Loucy (cell line): Measurements from ENCODE around the gene ROBO4.

Experiments
- H2AFZ ChIP-seq: fragments of 200-600 bp; sonication (generic); 2 replicates; pipeline ENCODE4 v1.6.0; 2016; ENCODE audit warnings: antibody characterized with exemption, mild to moderate bottlenecking, low read length, moderate library complexity
- H3F3A ChIP-seq: fragments of 200-600 bp; 2 replicates; pipeline ENCODE4 v1.6.0; 2016; ENCODE audit warnings: antibody characterized with exemption, low read depth, mild to moderate bottlenecking
- H3K27me3 ChIP-seq: fragments of 200-600 bp; sonication (generic); 2 replicates; pipeline ENCODE4 v1.6.1; 2014; ENCODE audit warnings: low read length, mild to moderate bottlenecking; ENCODE audit not compliant: insufficient read depth, poor library complexity, severe bottlenecking
- H3K36me3 ChIP-seq: fragments of 200-600 bp; sonication (generic); 2 replicates; pipeline ENCODE4 v1.6.1; 2016; ENCODE audit warnings: low read length; ENCODE audit not compliant: insufficient read depth
- H3K4me1 ChIP-seq: fragments of 200-600 bp; sonication (generic); 2 replicates; pipeline ENCODE4 v1.5.1; 2014; ENCODE audit warnings: low read length, mild to moderate bottlenecking; ENCODE audit not compliant: insufficient read depth, poor library complexity, severe bottlenecking
- H3K4me2 ChIP-seq: fragments of 200-600 bp; sonication (generic); 2 replicates; pipeline ENCODE4 v1.6.0; 2014; ENCODE audit warnings: antibody characterized with exemption, low read length, low read depth, mild to moderate bottlenecking; ENCODE audit not compliant: poor library complexity, severe bottlenecking
- H3K4me3 ChIP-seq: fragments of 200-600 bp; sonication (generic); 2 replicates; pipeline ENCODE4 v1.5.1; 2014; ENCODE audit warnings: low read length, mild to moderate bottlenecking, mixed read lengths; ENCODE audit not compliant: poor library complexity, severe bottlenecking
- H3K79me2 ChIP-seq: fragments of 200-600 bp; sonication (generic); 2 replicates; pipeline ENCODE4 v1.6.1; 2014; ENCODE audit warnings: low read length; ENCODE audit not compliant: insufficient read depth
- H3K9ac ChIP-seq: fragments of 200-600 bp; sonication (generic); 2 replicates; pipeline ENCODE4 v1.6.0; 2014; ENCODE audit warnings: mild to moderate bottlenecking, low read depth, low read length, moderate library complexity; ENCODE audit not compliant: poor library complexity, severe bottlenecking
- H3K9me2 ChIP-seq: fragments of 200-600 bp; sonication (generic); replicated peaks from 2 replicates; pipeline ENCODE4 v1.6.1; 2016; ENCODE audit warnings: low read depth, low read length, mixed read lengths
- H3K9me3 ChIP-seq: fragments of 200-600 bp; sonication (generic); 2 replicates; pipeline ENCODE4 v1.6.1; 2014; ENCODE audit warnings: mild to moderate bottlenecking, antibody characterized with exemption, low read length, low read depth; ENCODE audit not compliant: insufficient read depth
- H4K20me1 ChIP-seq: fragments of 200-600 bp; sonication (generic); 2 replicates; pipeline ENCODE4 v1.6.0; 2014; ENCODE audit warnings: antibody characterized with exemption, low read length, mild to moderate bottlenecking; ENCODE audit not compliant: insufficient read depth, poor library complexity, severe bottlenecking
- EZH2phosphoT487 ChIP-seq: fragments of 200-600 bp; IDR thresholded peaks from 2 replicates; pipeline ENCODE4 v1.6.1; 2018; ENCODE audit warnings: antibody characterized with exemption, mild to moderate bottlenecking, moderate library complexity, borderline replicate concordance
- TF ChIP-seq, protein P1 (sequence below): fragments of 200-600 bp; sonication (generic); conservative IDR thresholded peaks from 2 replicates; pipeline ENCODE4 v1.5.1; 2014; ENCODE audit warnings: mild to moderate bottlenecking, antibody characterized with exemption, low read length

Gene ROBO4

DNA sequence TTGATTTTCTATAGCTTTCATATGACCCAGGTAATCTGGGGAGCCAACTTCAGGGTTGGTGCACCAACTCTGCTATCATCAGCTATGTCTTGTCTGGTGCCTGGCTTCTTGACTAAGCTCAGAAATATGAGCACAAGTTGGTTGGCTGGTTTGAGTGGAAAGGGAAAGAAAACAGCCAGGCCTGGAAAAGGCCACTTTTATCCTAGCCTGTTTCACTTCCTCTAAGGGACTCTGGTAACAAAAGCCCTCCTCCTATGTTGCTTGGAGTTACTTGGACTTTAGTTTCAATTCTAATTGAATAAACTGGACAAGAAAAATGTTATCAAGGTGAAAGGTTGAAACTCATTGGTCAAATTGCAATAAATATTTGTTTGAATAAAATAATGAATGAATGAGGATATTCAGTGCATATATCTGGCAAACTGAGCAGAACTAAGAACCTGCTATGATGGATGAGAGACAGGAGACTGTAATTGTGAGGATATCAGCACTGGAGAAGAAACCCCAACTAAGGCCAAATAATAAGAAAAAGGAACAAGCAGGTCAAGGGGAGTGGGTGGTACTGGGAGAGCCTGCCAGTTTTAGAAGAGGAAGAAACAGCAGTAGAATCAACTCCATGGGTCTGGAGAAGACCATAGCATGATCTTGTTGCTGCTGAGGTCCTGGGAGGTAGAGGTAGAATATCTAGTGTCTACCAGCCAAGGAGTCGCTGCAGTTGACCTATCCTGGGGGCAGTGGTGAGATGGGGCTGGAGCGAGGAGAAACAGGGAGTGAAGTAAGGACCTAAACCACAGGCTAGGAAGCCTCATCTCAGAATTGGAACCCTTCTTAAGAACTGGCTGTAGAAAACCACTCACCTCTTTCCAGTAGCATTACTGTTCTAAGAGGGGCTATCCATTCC lies 8.2 kb downstream of the ROBO4 start:
- no peak for TF ChIP-seq EZH2phosphoT487
- TF ChIP-seq, protein P1, sequence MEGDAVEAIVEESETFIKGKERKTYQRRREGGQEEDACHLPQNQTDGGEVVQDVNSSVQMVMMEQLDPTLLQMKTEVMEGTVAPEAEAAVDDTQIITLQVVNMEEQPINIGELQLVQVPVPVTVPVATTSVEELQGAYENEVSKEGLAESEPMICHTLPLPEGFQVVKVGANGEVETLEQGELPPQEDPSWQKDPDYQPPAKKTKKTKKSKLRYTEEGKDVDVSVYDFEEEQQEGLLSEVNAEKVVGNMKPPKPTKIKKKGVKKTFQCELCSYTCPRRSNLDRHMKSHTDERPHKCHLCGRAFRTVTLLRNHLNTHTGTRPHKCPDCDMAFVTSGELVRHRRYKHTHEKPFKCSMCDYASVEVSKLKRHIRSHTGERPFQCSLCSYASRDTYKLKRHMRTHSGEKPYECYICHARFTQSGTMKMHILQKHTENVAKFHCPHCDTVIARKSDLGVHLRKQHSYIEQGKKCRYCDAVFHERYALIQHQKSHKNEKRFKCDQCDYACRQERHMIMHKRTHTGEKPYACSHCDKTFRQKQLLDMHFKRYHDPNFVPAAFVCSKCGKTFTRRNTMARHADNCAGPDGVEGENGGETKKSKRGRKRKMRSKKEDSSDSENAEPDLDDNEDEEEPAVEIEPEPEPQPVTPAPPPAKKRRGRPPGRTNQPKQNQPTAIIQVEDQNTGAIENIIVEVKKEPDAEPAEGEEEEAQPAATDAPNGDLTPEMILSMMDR, result no peak

DNA sequence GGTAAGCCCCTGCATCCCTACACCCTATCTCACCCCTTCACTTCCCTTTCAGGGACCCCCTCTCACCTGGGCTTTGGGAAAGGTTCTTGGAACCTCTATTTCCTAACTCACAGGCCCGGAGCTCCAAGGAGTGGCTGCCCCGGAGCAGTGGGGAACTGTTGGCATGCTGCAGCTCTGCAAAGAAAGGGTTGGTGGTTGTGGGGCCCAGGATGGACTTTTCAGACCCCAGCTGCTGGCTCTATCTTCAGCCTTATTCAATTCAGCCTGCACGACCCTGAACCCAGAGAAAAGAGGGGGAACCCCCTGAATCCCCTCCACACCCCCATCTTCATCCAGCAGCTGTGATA lies 10.0 kb downstream of the ROBO4 start:
- no peaks in the 10 kb centered on the region for H3K9me2 ChIP-seq
- H3K9ac ChIP-seq, result no peak overlapping the region
- no peak for TF ChIP-seq EZH2phosphoT487
- TF ChIP-seq, protein P1, result no peak
- no peaks in the 10 kb centered on the region for H3K9me3 ChIP-seq
- H2AFZ ChIP-seq, result no peak overlapping the region
- H3F3A ChIP-seq, result no peaks in the 10 kb centered on the region
- no peaks in the 10 kb centered on the region for H3K27me3 ChIP-seq
- no peaks in the 10 kb centered on the region for H3K4me1 ChIP-seq
- H3K79me2 ChIP-seq, result no peaks in the 10 kb centered on the region
- H3K4me2 ChIP-seq, result no peak overlapping the region
- no peaks in the 10 kb centered on the region for H3K36me3 ChIP-seq
- no peaks in the 10 kb centered on the region for H4K20me1 ChIP-seq
- no peak overlapping the region for H3K4me3 ChIP-seq

More for the DNA sequence above, 8.2 kb downstream of the ROBO4 start:
- Histone ChIP-seq H3K9me3 (no peaks in the 10 kb centered on the region), H3K4me3 (no peak overlapping the region), H2AFZ (no peak overlapping the region), H4K20me1 (no peaks in the 10 kb centered on the region), H3K9me2 (no peaks in the 10 kb centered on the region), H3K27me3 (no peaks in the 10 kb centered on the region), H3F3A (no peaks in the 10 kb centered on the region), H3K79me2 (no peaks in the 10 kb centered on the region), H3K4me1 (no peaks in the 10 kb centered on the region), H3K4me2 (no peak overlapping the region), H3K9ac (no peak overlapping the region), H3K36me3 (no peaks in the 10 kb centered on the region)

DNA sequence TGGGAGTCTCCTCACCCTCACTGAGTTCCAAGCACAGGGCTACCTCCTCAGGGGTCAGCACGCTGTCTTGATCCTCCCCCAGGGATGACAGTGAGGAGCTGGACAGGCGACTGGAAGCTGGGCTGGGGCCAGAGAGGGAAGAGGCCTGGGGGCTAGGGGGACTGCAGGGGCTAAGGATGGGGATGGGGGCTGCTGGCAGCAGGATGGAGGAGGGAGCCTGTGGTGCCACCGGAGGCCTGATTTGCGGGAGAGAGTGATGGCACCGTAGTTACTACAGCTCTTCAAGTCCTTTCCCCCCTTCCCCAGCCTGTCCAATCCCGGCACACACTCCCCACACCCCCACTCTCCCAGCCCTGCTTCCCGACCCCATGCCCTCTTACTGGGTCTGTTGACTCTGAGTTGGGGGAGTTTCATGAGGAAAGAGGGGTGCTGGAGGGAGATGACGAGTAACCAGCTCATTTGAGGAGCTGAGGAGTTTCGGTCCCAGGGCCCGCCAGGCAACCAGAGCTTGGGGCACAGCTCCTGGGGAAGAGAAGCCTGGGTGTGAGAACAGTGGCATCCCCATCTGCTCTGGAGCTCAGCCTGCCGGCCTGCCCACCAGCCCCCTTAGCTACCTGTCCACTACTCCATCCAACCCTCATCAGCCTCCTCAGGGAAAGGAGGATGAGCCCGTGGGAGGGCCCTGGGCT lies 10.5 kb downstream of the ROBO4 start:
- H3K79me2 ChIP-seq, result no peaks in the 10 kb centered on the region
- no peaks in the 10 kb centered on the region for H3K9me2 ChIP-seq
- H3F3A ChIP-seq, result no peaks in the 10 kb centered on the region
- no peak overlapping the region for H3K9ac ChIP-seq
- no peaks in the 10 kb centered on the region for H3K27me3 ChIP-seq
- no peaks in the 10 kb centered on the region for H3K4me1 ChIP-seq
- H3K4me3 ChIP-seq, result no peak overlapping the region
- H4K20me1 ChIP-seq, result no peaks in the 10 kb centered on the region
- no peaks in the 10 kb centered on the region for H3K36me3 ChIP-seq
- no peak overlapping the region for H2AFZ ChIP-seq
- H3K4me2 ChIP-seq, result no peak overlapping the region
- TF ChIP-seq EZH2phosphoT487, result no peak
- TF ChIP-seq, protein P1, result no peak
- H3K9me3 ChIP-seq, result no peaks in the 10 kb centered on the region
